SH-SY5Y (cell line): ENCODE data around the gene LPCAT2.

ENCODE experiments used
- GATA2 ChIP-seq: IDR thresholded peaks from 2 replicates; pipeline ENCODE4 v1.6.1; 2011; ENCODE audit warnings: mild to moderate bottlenecking, low read depth, low read length
- GATA3 ChIP-seq: IDR thresholded peaks from 2 replicates; pipeline ENCODE4 v1.6.1; 2011; ENCODE audit warnings: low read depth, mild to moderate bottlenecking, low read length, moderate library complexity

- no peak for TF ChIP-seq GATA3
- TF ChIP-seq GATA2: no peak
Observed at GRCh38 chr16:55512941-55513340, 4.1 kb downstream of the LPCAT2 start.
